GM12873 (cell line): ENCODE results near the gene SLCO2B1.

ENCODE experiments used
- CTCF ChIP-seq: IDR thresholded peaks from 2 replicates; pipeline ENCODE4 v1.5.1; 2012; ENCODE audit warnings: low read depth, mild to moderate bottlenecking, moderate library complexity, low read length, control low read depth; ENCODE audit not compliant: insufficient read depth; ENCODE audit errors: missing control alignments

SLCO2B1 gene

GRCh38 chr11:75242722-75243600 lies 92.1 kb downstream of the SLCO2B1 start:
- no peak for TF ChIP-seq CTCF

- TF ChIP-seq CTCF = no peak
Observed at GRCh38 chr11:75244052-75244814, 93.3 kb downstream of the SLCO2B1 start.

GRCh38 chr11:75245356-75246005 lies 94.6 kb downstream of the SLCO2B1 start:
- TF ChIP-seq CTCF = peak; percentile 16

GRCh38 chr11:75246006-75246670 lies 95.2 kb downstream of the SLCO2B1 start:
- no peak for TF ChIP-seq CTCF

- TF ChIP-seq CTCF = no peak
Observed at GRCh38 chr11:75246671-75247350, 95.9 kb downstream of the SLCO2B1 start.

GRCh38 chr11:75248924-75249256 lies 98.0 kb downstream of the SLCO2B1 start:
- TF ChIP-seq CTCF = no peak
